ENCODE data around the gene GRXCR1. TPM values are rescaled to one million over a fixed set of nuclear protein-coding genes. Genes with fewer than 3 reads are reported as not detected.

GRXCR1 gene
- total and polyA plus RNA-seq, 2 donors (not counting 1 experiment from before 2014, with no cell fraction given), result not detected

DNA sequence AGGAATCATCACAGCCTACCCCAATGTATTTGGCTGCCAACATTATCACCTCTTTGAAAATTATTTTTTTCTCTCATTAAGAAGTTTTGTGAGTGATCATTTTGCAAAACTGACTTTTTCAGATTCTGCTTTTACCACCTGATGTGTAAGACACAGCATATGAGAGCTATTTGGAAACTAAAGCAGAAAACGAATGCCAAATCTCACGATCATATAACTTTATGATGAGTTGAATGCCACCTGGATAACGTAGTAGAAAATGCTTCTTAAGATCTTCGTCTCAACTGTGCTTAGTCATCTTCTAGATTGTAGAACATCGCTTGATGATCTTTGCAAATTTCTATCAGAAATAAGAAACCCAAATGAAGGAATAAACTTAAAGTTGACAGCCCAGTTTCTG is 21.3 kb upstream of the GRXCR1 start:
- Histone ChIP-seq H3K9ac (ENCODE audit: insufficient read depth, low read length) (no peak overlapping the region), H4K20me1 (ENCODE audit: control insufficient read depth, extremely low read depth, insufficient read depth, low read length) (no peaks in the 10 kb centered on the region), H3K4me1 (ENCODE audit: control insufficient read depth, extremely low read depth, insufficient read depth, low read length) (no peaks in the 10 kb centered on the region), H3K27me3 (ENCODE audit: control insufficient read depth, insufficient read depth, low read length) (no peaks in the 10 kb centered on the region), H3K36me3 (ENCODE audit: control insufficient read depth, insufficient read depth, low read length) (no peaks in the 10 kb centered on the region), H2AFZ (ENCODE audit: low read length) (no peak overlapping the region), H3K79me2 (ENCODE audit: control insufficient read depth, insufficient read depth, low read length) (no peaks in the 10 kb centered on the region), H3K27ac (ENCODE audit: insufficient read depth, low read length) (no peak overlapping the region), H3K4me3 (replicated peaks in 1 of 4; ENCODE audit: control extremely low read depth in 1 of 4, insufficient read depth in 1 of 4, low read depth in 3 of 4, low read length in 4 of 4) (no peak overlapping the region), H3K4me2 (ENCODE audit: extremely low read depth, insufficient read depth, low read length) (no peak overlapping the region), H3K9me3 (ENCODE audit: control insufficient read depth, insufficient read depth, low read depth, low read length) (no peaks in the 10 kb centered on the region)
- TF ChIP-seq, protein P1, sequence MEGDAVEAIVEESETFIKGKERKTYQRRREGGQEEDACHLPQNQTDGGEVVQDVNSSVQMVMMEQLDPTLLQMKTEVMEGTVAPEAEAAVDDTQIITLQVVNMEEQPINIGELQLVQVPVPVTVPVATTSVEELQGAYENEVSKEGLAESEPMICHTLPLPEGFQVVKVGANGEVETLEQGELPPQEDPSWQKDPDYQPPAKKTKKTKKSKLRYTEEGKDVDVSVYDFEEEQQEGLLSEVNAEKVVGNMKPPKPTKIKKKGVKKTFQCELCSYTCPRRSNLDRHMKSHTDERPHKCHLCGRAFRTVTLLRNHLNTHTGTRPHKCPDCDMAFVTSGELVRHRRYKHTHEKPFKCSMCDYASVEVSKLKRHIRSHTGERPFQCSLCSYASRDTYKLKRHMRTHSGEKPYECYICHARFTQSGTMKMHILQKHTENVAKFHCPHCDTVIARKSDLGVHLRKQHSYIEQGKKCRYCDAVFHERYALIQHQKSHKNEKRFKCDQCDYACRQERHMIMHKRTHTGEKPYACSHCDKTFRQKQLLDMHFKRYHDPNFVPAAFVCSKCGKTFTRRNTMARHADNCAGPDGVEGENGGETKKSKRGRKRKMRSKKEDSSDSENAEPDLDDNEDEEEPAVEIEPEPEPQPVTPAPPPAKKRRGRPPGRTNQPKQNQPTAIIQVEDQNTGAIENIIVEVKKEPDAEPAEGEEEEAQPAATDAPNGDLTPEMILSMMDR (conservative IDR thresholded peaks at IDR 0.05 in 1 of 2, IDR thresholded peaks at IDR 0.05 in 1 of 2; ENCODE audit: low read depth in 1 of 2, low read length in 2 of 2), result no peak
- TF ChIP-seq EZH2 (IDR thresholded peaks at IDR 0.05; ENCODE audit: low read length, missing control alignments), result no peak
- no peak for DNase-seq (ENCODE audit: low read depth in 2 of 2)

- Histone ChIP-seq H3K9ac (ENCODE audit: insufficient read depth, low read length) (no peak overlapping the region), H3K79me2 (ENCODE audit: control insufficient read depth, insufficient read depth, low read length) (no peaks in the 10 kb centered on the region), H3K9me3 (ENCODE audit: control insufficient read depth, insufficient read depth, low read depth, low read length) (no peaks in the 10 kb centered on the region), H4K20me1 (ENCODE audit: control insufficient read depth, extremely low read depth, insufficient read depth, low read length) (no peaks in the 10 kb centered on the region), H3K4me3 (replicated peaks in 1 of 4; ENCODE audit: control extremely low read depth in 1 of 4, insufficient read depth in 1 of 4, low read depth in 3 of 4, low read length in 4 of 4) (no peak overlapping the region), H3K36me3 (ENCODE audit: control insufficient read depth, insufficient read depth, low read length) (no peaks in the 10 kb centered on the region), H3K4me1 (ENCODE audit: control insufficient read depth, extremely low read depth, insufficient read depth, low read length) (no peaks in the 10 kb centered on the region), H3K4me2 (ENCODE audit: extremely low read depth, insufficient read depth, low read length) (no peak overlapping the region), H3K27ac (ENCODE audit: insufficient read depth, low read length) (no peak overlapping the region), H2AFZ (ENCODE audit: low read length) (no peak overlapping the region), H3K27me3 (ENCODE audit: control insufficient read depth, insufficient read depth, low read length) (no peaks in the 10 kb centered on the region)
- TF ChIP-seq, protein P1 (conservative IDR thresholded peaks at IDR 0.05 in 1 of 2, IDR thresholded peaks at IDR 0.05 in 1 of 2; ENCODE audit: low read depth in 1 of 2, low read length in 2 of 2), result no peak
- TF ChIP-seq EZH2 (IDR thresholded peaks at IDR 0.05; ENCODE audit: low read length, missing control alignments), result no peak
- no peak for DNase-seq (ENCODE audit: low read depth in 2 of 2)
These were observed 20.7 kb upstream of the GRXCR1 start for GRCh38 chr4:42871671-42872290.

DNA sequence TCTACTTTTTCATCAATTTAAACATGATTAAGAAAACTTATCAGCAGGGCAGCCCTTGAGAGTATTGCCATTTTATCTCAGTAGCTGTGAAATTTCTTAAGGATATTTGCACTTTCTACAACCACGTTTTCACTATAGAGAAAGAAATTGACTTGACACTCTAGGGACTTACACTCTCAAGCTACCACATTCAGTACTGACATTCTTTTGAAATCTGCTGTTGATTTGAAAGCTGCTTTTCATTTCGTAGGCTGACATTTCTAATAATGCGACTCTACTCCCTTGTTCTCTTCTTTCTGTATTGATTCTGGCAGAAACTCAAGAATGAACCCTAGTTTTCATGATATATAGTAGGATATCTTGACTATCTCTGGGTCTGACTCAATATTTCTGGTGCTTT is 13.7 kb upstream of the GRXCR1 start:
- no peak overlapping the region for H3K9ac ChIP-seq (ENCODE audit: insufficient read depth, low read length)

More for the DNA sequence above, 13.7 kb upstream of the GRXCR1 start:
- no peak for DNase-seq (ENCODE audit: low read depth in 2 of 2)
- no peaks in the 10 kb centered on the region for H3K4me1 ChIP-seq (ENCODE audit: control insufficient read depth, extremely low read depth, insufficient read depth, low read length)
- H3K27me3 ChIP-seq (ENCODE audit: control insufficient read depth, insufficient read depth, low read length), result no peaks in the 10 kb centered on the region
- H3K4me2 ChIP-seq (ENCODE audit: extremely low read depth, insufficient read depth, low read length), result no peak overlapping the region
- H3K27ac ChIP-seq (ENCODE audit: insufficient read depth, low read length), result no peak overlapping the region
- no peak for TF ChIP-seq EZH2 (IDR thresholded peaks at IDR 0.05; ENCODE audit: low read length, missing control alignments)
- TF ChIP-seq, protein P1 (conservative IDR thresholded peaks at IDR 0.05 in 1 of 2, IDR thresholded peaks at IDR 0.05 in 1 of 2; ENCODE audit: low read depth in 1 of 2, low read length in 2 of 2), result no peak
- H2AFZ ChIP-seq (ENCODE audit: low read length), result no peak overlapping the region
- H3K9me3 ChIP-seq (ENCODE audit: control insufficient read depth, insufficient read depth, low read depth, low read length), result no peaks in the 10 kb centered on the region
- H3K36me3 ChIP-seq (ENCODE audit: control insufficient read depth, insufficient read depth, low read length), result no peaks in the 10 kb centered on the region
- H3K79me2 ChIP-seq (ENCODE audit: control insufficient read depth, insufficient read depth, low read length), result no peaks in the 10 kb centered on the region
- no peaks in the 10 kb centered on the region for H4K20me1 ChIP-seq (ENCODE audit: control insufficient read depth, extremely low read depth, insufficient read depth, low read length)
- H3K4me3 ChIP-seq (replicated peaks in 1 of 4; ENCODE audit: control extremely low read depth in 1 of 4, insufficient read depth in 1 of 4, low read depth in 3 of 4, low read length in 4 of 4), result no peak overlapping the region
